ENCODE results near the gene TMEM184A.

TMEM184A gene

DNA sequence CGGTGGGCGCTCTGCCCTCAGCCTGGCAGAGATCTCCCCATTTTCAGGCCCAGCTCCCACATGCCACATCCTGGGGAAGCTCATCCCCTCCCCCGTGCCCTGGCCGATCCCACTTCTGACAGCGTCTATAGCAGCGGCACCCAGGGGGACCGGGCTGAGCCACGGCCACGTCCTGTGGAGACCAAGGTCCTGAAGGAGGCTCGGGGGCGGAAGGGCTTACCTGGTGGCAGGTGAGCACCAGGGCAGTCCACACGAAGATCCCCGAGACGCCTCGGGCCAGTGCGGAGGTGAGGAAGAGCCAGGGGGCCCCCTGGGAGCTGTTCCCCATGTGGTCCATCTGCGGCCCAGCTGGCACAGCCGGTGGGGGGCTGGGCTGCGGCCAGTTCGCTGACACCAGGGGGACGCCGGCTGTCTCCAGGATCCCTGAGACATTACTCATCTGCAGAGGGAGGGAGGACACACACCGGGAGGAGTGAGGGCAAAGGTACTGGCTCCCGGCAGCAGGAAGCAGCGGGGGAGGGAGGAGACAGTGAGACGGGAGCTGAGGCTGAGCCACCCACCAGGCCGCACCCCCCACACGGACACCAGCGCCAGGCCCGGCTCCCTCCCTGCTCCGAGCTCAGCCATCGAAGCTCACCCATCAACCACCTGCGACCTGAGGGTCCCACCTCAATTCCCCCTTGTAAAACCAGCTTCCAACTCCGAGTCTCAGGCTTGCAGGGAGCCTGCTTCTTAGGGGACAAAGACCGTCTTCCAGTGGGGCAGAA is 776 bp downstream of the TMEM184A start:
- Histone ChIP-seq H3K27me3 (peaks cover 0 to 34% of the 10 kb centered on the region in 2 donors), H3K9me3 (no peaks in the 10 kb centered on the region), H3K27ac (no peak overlapping the region), H3K36me3 (peaks cover 0 to 6% (median 0%) of the 10 kb centered on the region in 3 donors), H3K4me3 (no peak overlapping the region), H3K4me1 (peaks cover 0 to 34% (median 7%) of the 10 kb centered on the region in 4 donors)
- TF ChIP-seq CTCF (IDR thresholded peaks at IDR 0.05) = no peak
- intact Hi-C loops (cut with DNase I; ENCODE audit: low total_unique reads) = no loop called here
- no peak for DNase-seq

DNA sequence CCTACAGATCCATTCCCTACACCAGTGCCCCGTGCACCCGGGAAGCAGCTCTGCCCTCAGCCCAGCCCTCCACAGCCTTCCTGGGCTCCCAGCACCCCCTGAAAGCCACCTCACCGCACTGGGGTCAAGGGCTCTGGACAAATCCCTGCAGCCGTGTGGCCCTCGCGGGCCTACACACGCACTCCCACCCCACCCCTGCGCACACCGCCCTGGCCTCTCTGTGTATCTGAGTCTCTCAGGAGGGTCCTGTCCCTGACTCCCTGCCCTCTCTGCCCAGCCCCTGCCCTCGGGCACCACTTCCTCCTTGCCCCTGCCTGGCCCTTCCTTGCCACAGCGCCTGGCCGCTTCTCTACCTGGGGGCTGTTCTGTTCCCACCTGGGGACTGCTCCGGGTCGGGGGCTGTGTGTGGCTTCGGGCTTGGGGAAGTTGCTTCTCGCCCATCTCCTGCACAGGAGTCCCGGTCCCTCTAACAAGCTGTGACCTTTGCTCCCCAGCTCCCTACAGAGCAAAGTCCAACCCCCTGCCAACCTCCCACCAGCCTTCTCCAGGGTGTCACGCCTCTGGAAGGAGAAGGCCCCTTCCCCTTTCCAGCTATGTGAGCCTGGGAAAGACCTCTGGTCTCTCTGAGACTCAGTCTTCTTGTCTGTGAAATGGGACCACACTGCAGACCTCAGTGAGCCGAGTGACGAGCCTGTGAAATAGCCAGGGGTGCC is 1.5 kb downstream of the TMEM184A start:
- H3K4me1 ChIP-seq = peaks cover 0 to 34% (median 7%) of the 10 kb centered on the region in 4 donors
- no peak for DNase-seq

DNA sequence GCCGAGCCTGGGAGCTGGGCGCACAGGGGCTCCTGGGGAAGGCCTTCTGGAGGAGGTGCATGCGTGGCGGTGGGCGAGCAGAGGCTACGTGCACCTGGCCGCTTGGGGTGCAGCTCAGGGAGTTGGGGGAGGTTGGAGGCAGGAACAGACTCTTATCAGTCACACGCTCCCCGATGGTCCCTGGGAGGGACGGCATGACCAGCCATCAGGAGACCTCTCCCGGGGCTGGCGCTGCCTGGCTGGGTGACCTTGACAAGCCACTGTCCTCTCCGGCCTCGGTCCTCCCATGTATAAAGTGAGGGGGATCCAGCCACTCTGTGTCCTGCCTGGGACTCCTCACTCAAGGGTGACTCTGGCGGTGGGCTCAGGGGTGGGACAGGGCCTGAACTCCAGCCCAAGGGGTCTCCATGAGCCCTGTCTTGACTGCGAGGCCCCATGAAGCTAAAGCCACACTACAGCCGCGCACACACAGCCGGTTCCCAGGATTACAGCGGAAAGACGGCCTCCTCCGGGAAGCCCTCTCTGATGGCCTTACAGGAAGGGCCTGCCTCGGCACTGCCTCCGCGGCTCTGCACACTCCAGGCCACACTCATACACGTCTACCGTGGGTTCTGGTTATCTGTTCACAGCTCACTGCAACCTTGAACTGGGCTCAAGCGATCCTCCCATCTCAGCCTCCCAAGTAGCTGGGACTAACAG is 2.3 kb downstream of the TMEM184A start:
- peaks cover 0 to 19% of the 10 kb centered on the region in 2 donors for H3K27me3 ChIP-seq
- peaks cover 0 to 25% (median 7%) of the 10 kb centered on the region in 4 donors for H3K4me1 ChIP-seq
- no peaks in the 10 kb centered on the region for H3K9me3 ChIP-seq
- no peak overlapping the region for H3K4me3 ChIP-seq
- TF ChIP-seq CTCF (IDR thresholded peaks at IDR 0.05) = no peak
- intact Hi-C loops (cut with DNase I; ENCODE audit: low total_unique reads) = no loop called here
- DNase-seq = peak in 1 of 2 donors; percentile 22
- H3K27ac ChIP-seq = no peak overlapping the region
- H3K36me3 ChIP-seq = peaks cover 0 to 19% (median 0%) of the 10 kb centered on the region in 3 donors

More for the DNA sequence above, 1.5 kb downstream of the TMEM184A start:
- H3K9me3 ChIP-seq = no peaks in the 10 kb centered on the region
- TF ChIP-seq CTCF (IDR thresholded peaks at IDR 0.05) = no peak
- intact Hi-C loops (cut with DNase I; ENCODE audit: low total_unique reads) = no loop called here
- no peak overlapping the region for H3K27ac ChIP-seq
- peaks cover 0 to 13% (median 0%) of the 10 kb centered on the region in 3 donors for H3K36me3 ChIP-seq
- H3K27me3 ChIP-seq = peaks cover 0 to 27% of the 10 kb centered on the region in 2 donors
- H3K4me3 ChIP-seq = no peak overlapping the region

DNA sequence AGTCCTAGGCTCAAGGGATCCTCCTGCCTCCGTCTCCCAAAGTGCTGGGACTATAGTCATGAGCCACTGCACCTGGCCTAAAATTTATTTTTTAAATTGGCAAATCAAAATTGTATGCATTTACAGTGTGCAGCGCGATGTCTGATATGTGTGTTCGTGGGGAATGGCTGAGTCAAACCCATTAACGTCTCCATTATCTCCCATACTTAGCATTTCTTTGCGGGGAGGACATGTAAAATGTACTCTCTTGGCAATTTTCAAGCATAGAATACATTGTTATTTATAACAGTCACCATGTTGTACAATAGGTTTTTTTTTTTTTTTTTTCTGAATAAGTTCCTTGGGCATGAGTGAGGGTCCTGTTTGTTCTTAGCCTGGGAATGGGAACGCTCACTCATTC is 3.8 kb downstream of the TMEM184A start:
- DNase-seq = no peak
- peaks cover 0 to 31% (median 0%) of the 10 kb centered on the region in 3 donors for H3K36me3 ChIP-seq
- H3K27me3 ChIP-seq = peaks cover 0 to 7% of the 10 kb centered on the region in 2 donors
- no peak overlapping the region for H3K4me3 ChIP-seq
- no peak overlapping the region for H3K27ac ChIP-seq
- no peaks in the 10 kb centered on the region for H3K9me3 ChIP-seq
- intact Hi-C loops (cut with DNase I; ENCODE audit: low total_unique reads) = no loop called here
- H3K4me1 ChIP-seq = peaks cover 0 to 16% (median 7%) of the 10 kb centered on the region in 4 donors
- TF ChIP-seq CTCF (IDR thresholded peaks at IDR 0.05) = no peak

DNA sequence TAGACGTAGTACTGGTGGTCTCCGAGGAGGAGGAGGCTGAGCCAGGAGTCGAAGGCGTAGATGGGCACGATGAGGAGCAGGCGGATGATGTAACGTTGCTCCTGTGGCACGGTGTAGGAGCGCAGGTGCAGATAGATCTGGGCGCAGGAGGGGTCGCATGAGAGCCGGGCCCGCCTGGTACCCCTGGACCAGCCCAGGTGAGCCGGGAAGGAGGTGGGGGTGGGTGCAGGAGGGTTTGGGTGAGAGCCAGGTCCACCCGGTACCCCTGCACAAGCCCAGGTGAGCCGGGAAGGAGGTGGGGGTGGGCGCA is 5.2 kb downstream of the TMEM184A start:
- Histone ChIP-seq H3K9me3 (no peaks in the 10 kb centered on the region), H3K36me3 (peaks cover 0 to 39% (median 0%) of the 10 kb centered on the region in 3 donors), H3K27ac (no peak overlapping the region), H3K4me1 (peaks cover 0 to 9% (median 4%) of the 10 kb centered on the region in 4 donors), H3K27me3 (peaks cover 0 to 2% of the 10 kb centered on the region in 2 donors), H3K4me3 (no peak overlapping the region)
- intact Hi-C loops (cut with DNase I; ENCODE audit: low total_unique reads) = no loop called here
- DNase-seq = no peak
- TF ChIP-seq CTCF (IDR thresholded peaks at IDR 0.05) = no peak

Data from tibial artery (tissue), 4 donors.